ENCODE data around the gene INSYN2B. TPM values are rescaled to one million over a fixed set of nuclear protein-coding genes. Genes with fewer than 3 reads are reported as not detected.
"Not testable (repeated sequence)": the region's sequence is repeated elsewhere in the genome, so short reads cannot be mapped to it uniquely, and the experiment has no call there.

Gene INSYN2B
- total RNA-seq, 2 donors from 2014 or later: 0.19 TPM; not detected in 1

DNA sequence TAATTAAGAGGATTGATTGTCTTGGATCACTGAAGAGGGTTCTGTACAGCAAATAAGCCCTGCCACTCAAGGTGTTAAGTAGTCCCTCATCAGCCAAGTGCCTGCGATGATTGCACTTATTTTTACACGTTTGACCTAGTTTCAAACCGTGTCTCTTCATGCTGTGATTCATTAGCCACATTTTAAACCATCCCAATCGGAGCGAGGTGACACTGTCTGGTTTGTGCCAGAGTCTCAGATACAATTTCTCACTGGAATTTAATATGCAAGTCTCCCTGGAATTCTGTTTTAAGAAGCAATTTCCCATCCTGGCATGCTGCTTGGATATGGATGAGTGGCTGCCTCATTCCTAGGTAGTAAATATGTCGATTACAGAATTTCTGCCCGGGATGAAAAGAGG is 1.6 kb downstream of the INSYN2B start:
- DNase-seq (ENCODE audit: low spot score): no peak
- intact Hi-C loops (cut with DNase I): no loop called here

DNA sequence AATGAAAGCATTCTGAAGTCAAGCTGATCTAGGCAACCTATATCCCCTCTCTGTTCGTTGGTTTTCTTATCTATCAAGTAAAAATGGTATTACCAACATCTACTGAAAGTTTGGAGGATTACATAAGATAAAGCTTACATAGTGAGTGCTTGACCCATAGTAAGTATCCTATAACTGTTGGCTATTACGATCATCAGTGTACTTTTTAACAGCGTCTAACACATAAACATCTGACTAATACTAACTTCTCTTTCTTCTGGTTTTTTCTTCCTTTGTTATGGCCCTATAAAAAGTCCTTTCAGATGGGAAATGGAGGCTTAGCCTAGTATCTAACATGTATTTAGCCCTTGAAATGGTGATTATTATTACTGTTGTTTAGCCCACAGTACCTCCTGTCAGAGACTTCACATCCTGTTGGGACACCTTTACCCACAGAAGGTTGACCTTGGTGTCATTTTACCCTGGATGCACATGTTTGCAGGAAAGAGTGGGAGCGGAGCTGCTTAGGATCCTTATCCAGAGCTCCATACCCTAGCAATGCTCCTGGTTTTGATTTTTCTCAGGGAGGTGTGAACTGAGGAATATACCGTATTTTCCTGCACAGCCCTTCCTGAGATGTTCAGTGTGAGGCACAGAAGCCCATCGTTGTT is 6.0 kb downstream of the INSYN2B start:
- DNase-seq (ENCODE audit: low spot score): no peak
- intact Hi-C loops (cut with DNase I): no loop called here

DNA sequence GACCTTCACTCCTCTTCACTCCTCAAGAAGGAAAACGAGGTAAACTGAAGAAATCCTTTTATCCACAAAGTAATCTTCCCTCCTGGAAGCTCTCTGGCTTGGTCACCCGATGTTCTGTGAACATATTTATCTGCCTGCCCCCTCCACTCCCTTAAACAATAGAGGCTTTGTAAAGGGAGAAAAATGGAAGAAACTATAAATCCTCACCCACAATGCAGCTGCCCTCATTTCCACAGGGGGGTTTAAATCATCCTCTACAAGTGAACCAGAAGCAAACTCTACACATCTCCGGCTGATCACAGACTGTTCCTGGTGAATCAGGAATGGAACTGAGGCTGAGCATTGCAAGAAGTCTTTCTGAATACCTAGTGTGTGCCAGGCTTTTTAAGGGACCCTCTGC is 7.2 kb downstream of the INSYN2B start:
- intact Hi-C loops (cut with DNase I): no loop called here
- no peak for DNase-seq (ENCODE audit: low spot score)

DNA sequence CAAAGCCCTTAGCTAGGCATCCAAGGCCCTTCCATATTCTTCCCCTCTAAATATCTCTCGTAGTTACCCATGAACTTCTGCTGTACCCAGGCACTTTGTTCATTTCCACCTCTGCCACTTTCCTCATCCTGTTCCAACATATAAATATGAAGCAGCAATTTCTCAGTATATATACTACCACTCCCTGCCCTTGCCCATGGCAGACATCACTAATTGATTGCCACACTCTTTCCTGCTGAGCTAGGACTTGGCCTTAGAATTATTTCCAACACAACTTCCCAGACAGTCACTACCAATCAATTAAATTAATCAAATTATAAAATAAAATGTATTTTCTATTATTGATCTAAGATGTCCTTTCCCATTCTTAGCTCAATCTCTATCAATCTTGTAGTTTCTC is 8.5 kb downstream of the INSYN2B start:
- DNase-seq (ENCODE audit: low spot score): no peak
- intact Hi-C loops (cut with DNase I): no loop called here

DNA sequence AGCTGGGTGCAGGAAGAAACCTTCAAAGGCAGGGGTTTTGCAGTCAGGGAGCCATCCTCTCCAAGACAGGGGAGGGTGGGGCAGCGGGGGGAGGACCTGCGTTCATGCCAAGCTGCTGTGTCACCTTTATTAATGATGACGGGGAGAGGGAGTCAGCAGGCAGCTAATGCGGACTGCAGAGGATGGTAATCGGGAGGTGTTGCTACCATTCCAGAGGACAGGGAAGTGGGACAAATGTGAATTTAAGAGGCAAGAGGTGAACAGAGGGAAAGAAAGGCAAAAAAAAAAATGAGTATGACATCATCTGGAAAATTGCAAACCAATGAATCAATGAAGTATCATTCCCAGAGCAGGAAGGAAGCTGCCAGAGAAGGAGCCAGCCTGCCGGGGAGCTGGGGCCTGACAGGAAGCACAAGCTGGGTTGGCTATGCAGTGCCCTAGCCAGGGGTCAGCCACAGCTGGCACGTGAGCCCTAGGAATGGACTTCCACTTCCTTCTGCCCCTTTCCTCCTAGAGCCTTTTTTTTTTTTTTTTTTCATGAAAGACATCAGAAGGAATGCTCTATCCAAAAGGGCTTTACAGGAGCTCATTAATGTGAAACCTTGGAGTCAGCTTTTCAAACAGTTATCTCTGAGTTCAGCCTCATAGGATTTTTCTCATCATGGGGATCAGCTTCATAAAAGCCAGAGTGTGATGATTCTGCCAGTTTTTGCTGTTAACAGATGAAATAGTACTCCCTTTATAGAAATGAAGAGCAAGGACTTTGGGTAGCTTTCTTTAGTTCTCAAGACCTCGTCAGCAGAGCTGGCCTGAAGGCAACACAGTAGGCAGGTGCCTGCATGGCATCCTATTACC is 9.2 kb downstream of the INSYN2B start:
- intact Hi-C loops (cut with DNase I): no loop called here
- DNase-seq (ENCODE audit: low spot score): peak; percentile 84

DNA sequence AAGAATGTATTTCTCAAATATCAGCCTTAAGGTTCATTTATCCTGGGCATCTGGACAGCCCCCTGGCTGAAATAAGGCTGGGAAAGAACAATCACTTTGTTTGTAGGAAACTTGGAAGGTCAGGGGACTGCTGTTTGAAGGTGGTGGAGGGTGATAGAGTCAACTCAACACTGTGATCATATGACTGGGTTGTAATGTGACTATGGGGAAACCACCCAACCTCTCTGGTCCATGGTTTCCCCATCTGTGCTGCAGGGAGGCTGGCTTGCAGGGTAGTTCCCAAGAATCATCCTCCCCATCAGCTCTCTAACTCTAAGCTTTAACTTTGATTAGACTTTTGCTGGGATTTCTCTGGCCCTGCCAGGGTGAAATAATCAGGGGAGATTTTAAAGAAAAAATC is 10.0 kb downstream of the INSYN2B start:
- intact Hi-C loops (cut with DNase I): no loop called here
- no peak for DNase-seq (ENCODE audit: low spot score)

DNA sequence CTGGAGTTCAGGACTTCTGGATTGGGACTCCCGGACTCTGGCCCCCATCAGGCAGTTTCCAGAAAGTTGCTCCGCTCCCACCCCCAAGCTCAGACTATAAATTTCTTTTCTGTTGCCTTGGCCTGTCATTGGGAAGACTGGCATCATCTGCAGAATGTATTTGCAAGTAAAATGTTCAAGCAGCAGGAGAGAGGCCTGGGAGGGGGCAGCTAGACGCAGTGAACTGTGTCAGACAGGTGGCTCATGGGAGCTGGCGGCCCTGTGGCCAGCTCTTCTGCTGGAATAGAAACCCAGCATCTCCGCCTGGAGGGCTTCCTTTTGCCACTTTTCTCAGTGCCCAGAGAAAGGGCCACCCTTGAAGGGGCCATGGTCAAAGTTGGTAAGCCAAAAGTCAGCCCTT is 16.0 kb downstream of the INSYN2B start:
- no peak for DNase-seq (ENCODE audit: low spot score)
- intact Hi-C loops (cut with DNase I): no loop called here

DNA sequence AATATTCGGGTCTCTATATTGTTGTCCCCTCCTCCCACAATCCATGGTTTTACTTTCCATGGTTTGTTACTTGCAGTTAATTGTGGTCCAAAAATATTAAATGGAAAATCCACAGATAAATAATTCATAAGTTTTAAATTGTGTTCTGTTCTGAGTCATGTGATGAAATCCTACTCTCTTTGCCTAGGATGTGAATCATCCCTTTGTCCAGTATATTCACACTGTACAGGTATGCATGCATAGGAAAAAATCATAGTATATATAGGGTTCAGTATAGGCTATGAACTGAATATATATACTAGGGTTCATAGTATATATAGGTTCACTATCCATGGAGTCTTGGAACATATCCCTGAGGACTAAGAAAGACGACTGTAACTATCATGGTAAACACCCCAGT is 19.6 kb downstream of the INSYN2B start:
- no peak for DNase-seq (ENCODE audit: low spot score)
- intact Hi-C loops (cut with DNase I): no loop called here

DNA sequence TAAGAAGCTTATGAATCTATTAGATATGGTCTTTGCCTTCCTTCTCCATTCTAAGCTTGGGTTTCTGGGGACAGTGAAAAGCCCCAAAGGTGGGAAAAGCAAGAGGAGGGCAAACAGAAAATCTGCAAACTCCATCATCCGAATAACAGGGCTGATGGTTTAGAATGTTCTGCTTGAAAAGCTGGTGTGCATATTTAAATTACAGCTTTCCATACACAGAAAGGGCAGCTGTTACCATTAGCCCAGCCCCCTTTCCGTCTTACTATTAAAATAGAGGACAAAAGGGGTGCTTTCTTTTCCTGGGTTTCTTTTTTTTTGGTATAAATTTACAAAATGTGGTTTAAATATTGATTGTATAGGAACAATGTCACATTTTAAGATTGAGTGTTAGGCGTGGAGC is 22.0 kb downstream of the INSYN2B start:
- intact Hi-C loops (cut with DNase I): no loop called here
- no peak for DNase-seq (ENCODE audit: low spot score)

DNA sequence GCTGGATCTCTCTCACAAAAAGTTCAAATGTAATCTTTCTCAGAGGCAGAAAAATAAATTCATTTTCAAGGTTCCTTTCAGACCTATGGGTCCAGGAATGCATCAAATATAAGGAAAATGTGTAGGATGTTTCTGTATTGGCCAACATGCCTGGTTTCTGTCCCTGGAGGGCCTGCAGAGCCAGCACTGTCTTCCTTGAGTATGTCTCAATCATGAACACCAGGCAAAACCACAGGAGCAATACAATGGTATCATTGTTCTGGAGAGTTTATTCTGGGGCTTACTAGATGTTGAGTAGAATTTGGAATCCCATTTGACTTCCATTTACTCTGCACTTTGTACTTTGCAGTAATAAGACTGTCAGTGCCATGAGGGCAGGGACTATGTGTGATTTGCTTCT is 23.5 kb downstream of the INSYN2B start:
- intact Hi-C loops (cut with DNase I): no loop called here
- no peak for DNase-seq (ENCODE audit: low spot score)

DNA sequence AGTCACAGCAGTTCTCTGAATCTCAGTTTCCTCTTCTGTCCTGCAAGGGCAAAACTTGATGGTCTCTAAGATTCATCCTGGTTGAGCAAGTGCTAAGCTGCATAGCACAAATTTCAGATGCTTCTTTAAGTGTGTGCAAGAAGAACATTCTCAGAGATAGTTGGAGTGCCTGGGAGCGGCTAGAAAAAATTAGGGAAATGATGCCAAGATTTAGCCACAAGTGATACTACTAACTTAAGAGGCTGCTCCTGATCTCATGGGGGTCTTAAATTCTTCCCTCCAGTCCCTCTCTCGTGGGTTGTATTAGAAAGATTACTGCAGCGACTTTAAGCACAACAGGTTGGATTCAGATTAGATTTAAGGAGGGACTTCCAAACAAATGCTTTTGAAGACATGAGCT is 24.2 kb downstream of the INSYN2B start:
- intact Hi-C loops (cut with DNase I): no loop called here
- DNase-seq (ENCODE audit: low spot score): no peak

DNA sequence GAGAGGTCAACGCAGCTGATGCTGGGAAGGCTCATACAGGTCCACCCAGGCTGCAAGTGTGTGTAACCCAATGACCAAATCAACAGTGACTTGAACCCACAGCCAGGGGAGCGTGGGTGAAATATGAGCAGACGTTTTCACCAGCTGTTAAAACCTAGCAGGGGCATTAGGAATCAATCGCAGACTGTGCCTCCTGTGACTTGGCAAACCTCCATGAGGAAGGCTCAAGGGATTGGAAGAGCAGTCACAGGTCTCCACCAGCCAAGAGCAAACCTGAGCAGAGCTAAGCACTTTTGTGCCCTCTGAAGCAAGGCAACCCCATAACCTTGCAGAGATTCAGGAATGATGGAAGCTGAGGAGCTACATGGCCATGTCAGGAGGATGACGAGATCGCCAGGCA is 25.5 kb downstream of the INSYN2B start:
- no peak for DNase-seq (ENCODE audit: low spot score)
- intact Hi-C loops (cut with DNase I): loop anchor here in 1 of 2 donors (1.0 kb wide), 1 partner anchor 27 kb away; no protein-coding TSS in a partner anchor

DNA sequence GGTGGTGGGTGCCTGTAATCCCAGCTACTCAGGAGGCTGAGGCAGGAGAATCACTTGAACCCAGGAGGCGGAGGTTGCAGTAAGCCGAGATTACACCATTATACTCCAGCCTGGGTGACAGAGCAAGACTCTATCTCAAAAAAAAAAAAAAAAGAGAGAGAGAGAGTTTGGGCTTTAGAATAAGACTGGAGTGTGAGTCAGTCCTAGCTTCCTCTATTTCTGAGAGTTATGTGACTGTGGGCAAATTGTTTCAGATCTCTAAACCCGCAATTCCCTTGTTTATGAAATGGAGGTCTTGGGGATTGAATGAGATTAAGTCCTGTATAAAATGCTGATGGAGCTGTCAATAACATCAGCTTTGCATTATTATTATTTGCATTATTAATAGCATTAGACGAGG is 27.1 kb downstream of the INSYN2B start:
- DNase-seq (ENCODE audit: low spot score); intact Hi-C loops (cut with DNase I): not testable (repeated sequence)

DNA sequence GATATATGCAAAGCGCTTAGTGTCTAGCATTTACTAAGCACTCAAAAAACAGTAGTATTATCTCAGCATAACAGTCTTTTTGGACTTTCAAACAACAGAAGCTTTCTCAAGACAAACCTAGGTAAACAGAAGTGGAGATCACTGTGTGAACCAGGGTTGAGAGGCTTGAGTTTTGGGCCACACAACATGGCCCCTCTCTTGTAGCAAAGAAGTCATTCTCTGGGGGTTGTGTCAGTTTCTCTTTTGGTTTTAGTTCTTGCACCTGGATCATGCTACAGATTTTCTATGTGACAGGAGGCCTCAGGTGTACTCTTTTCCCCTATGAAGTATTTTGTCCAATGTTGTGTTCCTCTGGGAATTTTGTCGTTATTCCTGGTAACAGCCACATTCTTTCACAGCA is 30.0 kb downstream of the INSYN2B start:
- intact Hi-C loops (cut with DNase I): no loop called here

DNA sequence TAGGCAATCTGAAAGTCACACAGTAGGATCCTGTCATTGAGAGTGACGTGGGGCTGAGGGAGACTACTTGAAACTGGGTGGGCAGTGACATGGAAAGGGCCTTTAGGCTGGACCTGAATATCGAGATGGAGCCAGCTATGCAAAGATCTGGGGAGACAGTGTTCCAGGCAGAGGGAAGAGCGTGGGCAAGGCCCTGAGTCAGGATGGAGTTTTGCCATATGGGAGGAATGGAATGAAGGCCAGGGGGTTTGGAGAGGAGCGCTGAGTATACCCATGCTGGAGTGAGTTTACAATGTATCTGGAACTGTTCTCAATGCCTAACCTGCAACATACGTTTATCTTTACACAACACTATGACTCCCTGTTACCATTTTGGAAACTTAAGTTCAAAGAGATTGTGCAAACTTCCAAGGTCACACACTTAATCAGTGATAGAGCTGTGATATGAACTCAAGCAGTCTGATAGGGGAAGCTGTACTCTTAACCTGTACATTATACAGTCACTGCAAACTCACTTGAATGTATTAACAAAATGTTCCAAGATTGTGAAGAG is 33.5 kb downstream of the INSYN2B start:
- intact Hi-C loops (cut with DNase I): no loop called here

More for the DNA sequence above, 30.0 kb downstream of the INSYN2B start:
- no peak for DNase-seq (ENCODE audit: low spot score)

DNA sequence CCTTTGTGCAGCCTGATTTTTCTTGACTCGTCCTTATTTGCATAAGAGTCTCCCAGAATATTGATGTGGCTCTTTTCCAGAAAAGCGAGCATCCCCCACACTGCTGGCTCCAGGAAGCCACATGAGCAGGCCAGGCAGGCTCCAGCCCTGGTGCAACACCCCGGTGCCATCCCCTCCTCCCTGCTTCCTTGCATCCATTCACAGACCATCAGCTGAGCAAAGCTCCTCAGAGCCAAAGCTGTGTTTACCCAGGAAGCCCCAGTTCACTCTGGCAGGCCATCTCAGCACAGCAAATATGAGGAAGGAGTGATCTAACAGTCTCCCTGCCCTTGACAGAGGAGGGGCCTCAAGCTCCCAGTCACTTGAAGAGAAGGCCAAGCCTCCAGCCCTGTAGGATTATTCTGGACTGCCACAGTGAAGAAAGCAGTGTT is 34.4 kb downstream of the INSYN2B start:
- intact Hi-C loops (cut with DNase I): no loop called here
- DNase-seq (ENCODE audit: low spot score): peak; percentile 86

More for the DNA sequence above, 33.5 kb downstream of the INSYN2B start:
- no peak for DNase-seq (ENCODE audit: low spot score)

DNA sequence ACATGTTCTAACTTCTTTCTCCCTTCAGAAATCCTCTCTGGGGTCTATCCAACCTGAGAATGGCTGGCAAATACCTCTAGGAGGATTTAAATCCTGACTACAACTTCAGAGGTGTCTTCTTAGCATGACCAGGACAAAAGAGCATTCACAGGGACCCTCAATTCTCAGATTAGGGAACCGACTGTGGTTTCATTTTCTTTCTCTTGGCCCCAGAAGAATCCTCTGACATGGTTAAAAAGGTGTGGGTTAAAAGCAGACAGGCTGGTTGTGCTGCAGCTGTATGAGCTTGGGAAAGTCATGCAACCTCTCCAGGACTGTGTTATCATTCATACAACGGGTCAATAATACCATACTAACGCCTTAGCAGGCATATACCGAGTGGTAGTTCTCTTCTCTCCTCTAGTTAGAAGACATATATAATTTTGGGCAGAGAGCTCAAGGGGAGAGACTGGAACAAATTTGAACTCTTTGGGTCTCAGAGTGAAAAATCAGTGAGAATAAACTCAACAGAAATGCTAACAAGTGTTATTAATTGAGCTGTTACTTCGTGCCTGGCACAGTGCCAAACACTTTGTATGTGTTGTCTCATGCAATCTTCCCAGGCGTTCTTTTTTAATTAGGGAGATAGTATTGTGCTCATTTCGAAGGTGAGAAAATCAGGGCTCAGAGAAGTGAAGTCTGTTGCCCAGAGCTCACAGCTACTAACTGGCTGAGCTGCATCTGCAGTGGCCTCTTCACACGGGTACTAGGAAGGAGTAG is 35.2 kb downstream of the INSYN2B start:
- intact Hi-C loops (cut with DNase I): no loop called here
- no peak for DNase-seq (ENCODE audit: low spot score)

DNA sequence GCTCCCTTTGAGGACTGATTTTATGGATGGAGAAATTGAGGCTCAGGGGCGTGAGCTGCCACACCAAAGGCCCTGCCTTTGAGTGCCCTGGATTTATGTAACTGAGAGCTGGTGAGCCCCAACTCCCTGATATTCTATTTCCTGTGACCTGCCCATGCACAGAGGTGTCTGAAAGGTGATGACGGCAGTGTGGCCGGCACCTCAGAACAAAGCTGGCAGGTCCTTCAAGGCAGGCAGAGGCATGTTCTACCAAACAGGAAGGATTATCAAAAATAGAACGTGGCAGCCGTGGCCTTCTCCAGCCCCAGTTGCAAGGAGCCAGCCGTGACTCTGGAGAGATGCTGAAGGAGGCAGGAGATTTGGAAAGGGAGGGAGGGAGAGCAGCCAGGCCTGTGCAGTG is 36.2 kb downstream of the INSYN2B start:
- DNase-seq (ENCODE audit: low spot score): no peak
- intact Hi-C loops (cut with DNase I): no loop called here

DNA sequence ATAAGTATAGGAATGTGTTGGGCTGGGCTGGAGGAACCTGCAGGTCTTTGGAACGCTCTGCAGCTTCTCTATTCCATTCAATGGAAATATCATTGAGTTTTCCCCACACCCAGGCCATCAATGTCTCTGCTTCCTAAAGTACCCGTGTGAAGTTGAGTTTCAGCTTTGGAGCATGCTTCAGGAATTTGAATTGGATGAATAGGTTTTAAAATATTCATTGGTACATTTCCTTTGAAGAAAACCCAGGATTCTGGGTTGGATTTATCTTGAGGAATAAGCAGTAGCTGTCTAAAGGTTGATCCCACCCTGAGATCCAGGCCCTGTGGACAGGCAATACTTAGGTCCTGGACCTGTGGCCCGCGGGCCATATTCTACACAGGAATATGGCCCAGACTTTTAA is 37.3 kb downstream of the INSYN2B start:
- intact Hi-C loops (cut with DNase I): no loop called here
- DNase-seq (ENCODE audit: low spot score): no peak

DNA sequence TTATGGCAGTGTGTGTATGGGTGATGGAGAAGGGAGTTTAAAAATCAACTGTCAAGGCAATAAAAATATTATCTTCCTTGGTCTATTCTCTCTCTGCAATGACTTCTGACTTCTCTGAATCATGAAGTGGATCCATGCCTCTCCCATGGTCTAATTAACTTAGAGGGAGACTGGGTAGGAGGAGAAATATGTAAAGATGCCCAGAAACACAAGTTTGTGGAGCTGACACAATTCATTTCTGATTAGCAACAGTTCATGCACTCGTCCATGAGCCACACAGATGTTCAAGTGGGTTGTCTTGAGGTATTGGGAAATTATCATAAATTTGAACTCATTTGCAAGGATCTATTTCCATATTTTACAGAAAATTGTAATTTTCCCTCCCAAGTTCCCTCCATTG is 38.1 kb downstream of the INSYN2B start:
- intact Hi-C loops (cut with DNase I): no loop called here
- DNase-seq (ENCODE audit: low spot score): no peak
